AG20443 (cell line): ENCODE results near the gene HNRNPA3.
"Not testable (repeated sequence)": the region's sequence is repeated elsewhere in the genome, so short reads cannot be mapped to it uniquely, and the experiment has no call there.

Source experiments
- DNase-seq: peaks from one replicate; pipeline ENCODE4 v3.0.0; 2012; ENCODE audit warnings: low spot score, mixed read lengths

Gene HNRNPA3

DNA sequence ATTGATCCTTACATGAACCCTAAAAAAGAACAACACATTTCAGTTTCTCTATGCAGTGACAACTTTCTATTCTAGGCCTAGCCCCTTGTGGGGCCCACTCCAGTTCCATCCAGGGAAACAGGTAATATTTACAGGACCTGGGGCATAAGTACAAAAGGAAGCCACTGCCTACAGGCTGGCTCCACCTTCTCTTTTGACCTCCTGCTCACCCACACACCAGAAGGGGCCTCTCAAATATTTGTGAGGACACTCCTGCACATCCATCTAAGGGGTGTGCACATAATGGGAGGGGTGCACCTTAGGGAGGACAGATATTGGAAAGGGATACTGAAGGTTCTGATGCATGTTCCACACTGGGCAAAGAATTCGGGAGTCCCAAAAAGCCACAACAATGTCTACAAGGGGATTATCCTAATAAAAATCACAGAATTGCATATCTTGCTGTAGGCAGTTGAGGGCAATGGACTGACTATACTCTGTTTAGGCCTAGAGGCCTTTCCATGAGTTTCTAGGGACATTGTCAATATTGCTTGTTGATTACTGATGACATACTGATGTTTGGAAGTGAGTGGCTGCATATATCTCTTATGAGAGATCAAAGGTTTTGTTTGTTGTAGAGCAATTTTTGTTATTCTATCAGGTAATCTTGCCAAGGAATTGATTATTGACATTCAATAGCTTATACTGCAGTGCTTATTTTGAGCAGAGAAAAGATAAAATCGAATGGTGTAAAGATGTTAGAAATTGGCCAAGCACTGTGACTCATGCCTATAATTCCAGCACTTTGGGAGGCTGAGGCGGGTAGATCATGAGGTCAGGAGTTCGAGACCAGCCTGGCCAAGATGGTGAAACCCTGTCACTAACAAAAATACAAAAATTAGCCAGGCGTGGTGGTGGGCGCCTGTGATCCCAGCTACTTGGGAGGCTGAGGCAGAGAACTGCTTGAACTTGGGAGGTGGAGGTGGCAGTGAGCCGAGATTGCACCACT, 23.8 kb upstream of the HNRNPA3 start:
- no peak for DNase-seq

DNA sequence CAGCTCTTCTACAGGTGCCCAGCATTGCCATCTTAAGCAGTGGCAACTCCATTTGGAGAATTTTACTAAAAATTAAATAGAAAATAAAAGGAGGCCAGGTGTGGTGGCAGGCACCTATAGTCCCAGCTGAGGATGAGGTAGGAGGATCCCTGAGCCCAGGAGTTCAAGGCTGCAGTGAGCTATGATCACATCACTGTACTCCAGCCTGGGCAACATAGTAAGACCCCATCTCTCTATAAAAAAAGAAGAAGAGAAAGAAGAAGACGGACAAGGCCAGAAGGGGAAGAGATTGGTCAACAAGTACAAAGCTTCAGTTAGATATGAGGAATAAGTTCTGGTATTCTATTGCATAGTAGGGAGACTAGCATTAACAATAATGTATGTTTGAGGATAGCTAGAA, 21.7 kb upstream of the HNRNPA3 start:
- no peak for DNase-seq

GRCh38 chr2:177192788-177193187, 19.8 kb upstream of the HNRNPA3 start:
- DNase-seq: no peak

GRCh38 chr2:177193240-177193639, 19.4 kb upstream of the HNRNPA3 start:
- DNase-seq: no peak

GRCh38 chr2:177195194-177195593, 17.4 kb upstream of the HNRNPA3 start:
- DNase-seq: no peak

GRCh38 chr2:177200419-177200818, 12.2 kb upstream of the HNRNPA3 start:
- DNase-seq: not testable (repeated sequence)

GRCh38 chr2:177201919-177202346, 10.7 kb upstream of the HNRNPA3 start:
- no peak for DNase-seq

DNA sequence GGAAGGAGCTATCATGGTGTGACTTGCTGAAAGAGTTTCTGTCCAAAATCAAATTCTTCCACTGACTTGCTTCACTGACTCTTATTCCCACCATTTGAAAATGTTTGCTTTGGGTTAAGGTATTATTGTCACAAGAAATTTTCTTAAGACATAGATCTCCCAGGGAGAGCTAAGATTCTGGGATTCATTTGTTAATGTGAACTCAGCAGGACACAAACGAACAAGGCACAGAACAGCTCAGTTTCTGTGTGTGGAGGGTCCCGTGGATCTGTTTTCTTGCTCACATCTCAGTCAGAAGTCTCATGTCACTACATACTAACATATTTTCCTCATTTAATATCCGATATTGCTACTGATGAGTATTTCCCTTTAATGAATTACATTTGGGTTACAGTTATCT, 8.2 kb upstream of the HNRNPA3 start:
- no peak for DNase-seq

- no peak for DNase-seq
Observed at GRCh38 chr2:177207101-177207500, 5.5 kb upstream of the HNRNPA3 start.

DNA sequence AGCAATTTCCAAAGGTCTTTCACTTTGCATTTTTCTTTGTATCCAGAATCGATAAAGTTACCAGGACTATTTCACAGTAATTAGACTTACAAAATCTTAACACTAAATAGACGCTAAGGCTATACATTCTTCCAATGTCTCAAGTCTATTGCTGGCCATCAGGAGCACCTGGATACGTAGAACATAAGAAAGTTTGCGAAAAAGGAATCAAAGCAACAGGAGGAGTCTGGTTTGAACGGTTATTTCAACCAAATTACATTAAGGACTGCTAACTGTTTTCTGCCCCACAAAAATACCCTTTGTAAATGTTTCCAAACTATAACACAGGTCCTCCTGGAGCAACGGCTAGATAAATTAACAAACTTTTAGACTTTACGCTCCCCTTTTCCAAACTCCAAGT, 1.4 kb upstream of the HNRNPA3 start:
- DNase-seq: no peak

DNA sequence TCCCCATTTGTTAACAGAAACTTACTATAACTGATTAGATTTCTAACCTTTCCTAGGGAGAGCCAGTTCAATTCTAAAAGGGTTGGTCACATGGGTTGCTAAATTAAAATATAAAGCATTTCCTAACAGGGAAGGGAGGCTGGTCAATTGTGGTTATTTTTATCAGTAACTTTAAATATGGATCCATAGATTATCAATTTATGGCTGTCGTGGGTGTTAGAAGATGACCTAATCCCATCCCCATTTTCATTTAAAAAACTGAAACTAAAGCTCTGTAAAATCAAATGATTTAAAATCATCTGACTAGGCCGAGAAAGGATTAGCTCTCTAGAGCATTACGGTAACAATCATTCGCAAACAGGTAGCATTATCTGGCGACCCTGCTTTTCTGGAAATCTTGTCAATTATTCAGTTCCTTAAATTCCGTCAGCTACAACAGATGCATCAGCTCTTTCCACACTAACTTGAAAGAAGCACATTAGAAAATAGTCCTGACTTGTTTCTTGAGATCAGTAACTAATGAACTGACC, 953 bp upstream of the HNRNPA3 start:
- peak; percentile 10 for DNase-seq

DNA sequence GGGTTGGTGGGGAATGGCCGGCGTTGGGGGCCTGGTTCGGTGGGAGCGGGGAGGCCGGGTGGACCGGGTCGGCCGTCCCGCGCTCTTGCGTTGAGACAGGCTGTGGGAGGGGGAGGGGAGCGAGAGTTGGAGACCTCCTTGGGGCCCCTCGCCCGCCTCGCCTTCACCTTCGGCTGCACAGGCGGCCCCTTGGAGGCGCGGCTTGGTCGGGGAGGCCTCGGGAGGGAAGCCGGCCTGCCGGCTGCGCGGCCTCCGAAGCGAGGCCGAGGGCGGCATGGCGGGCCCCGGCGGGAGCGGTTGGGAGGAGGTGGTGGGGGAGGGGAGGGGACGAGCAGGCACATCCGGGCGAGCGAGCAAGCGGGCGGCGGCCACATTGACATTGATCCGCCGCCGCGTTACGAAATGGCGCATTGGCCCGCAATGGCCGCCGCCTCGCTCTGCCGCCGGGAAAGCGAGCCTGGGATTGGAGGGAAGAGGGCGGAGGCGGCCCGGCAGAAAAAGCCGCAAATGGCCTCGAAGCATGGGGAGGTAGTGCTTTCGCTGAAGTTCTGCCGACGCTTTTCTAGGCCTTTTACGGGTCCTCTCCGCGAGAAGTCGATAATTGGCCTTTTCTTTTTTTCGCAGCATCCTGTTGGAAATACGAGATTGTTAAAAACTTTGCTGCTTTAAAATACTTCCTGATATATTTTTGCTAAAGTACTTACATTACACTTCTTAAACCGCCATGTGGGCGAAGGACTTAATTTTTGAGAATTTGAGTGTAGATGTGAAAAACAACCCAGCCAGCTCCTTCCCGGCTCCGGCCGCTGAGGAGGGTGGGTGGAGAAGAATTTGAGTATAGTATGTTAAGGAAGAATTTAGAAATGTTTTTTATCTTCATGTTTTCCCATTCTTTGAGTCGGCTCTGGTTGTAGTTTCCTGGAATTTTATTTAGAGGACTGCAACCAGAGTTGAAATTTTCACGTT, 580 bp downstream of the HNRNPA3 start:
- DNase-seq: peak; percentile 94

DNA sequence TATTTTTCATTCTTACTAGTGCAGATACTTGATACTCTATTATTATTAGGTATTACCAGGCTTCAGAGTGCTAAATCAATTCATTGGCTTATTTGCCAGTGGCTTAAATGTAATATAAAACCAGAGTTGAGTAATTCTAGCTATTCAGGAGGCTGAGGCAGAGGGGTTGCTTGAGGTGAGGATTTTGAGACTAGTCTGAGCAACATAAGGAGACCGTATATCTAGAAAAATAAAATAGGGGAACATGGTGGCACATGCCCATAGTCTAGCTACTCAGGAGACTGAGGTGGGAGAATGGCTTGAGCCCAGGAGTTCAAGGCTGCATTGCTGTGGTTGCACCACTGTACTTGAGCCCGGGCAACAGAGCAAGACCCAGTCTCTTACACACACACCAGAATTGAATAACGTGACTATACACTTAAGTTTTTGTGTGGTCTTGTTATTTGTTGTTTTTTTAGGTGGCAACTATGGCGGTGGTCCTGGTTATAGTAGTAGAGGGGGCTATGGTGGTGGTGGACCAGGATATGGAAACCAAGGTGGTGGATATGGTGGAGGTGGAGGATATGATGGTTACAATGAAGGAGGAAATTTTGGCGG, 4.8 kb downstream of the HNRNPA3 start:
- DNase-seq: no peak

GRCh38 chr2:177219787-177220186, 7.2 kb downstream of the HNRNPA3 start:
- not testable (repeated sequence) for DNase-seq

GRCh38 chr2:177221534-177221933, 8.9 kb downstream of the HNRNPA3 start:
- no peak for DNase-seq

DNA sequence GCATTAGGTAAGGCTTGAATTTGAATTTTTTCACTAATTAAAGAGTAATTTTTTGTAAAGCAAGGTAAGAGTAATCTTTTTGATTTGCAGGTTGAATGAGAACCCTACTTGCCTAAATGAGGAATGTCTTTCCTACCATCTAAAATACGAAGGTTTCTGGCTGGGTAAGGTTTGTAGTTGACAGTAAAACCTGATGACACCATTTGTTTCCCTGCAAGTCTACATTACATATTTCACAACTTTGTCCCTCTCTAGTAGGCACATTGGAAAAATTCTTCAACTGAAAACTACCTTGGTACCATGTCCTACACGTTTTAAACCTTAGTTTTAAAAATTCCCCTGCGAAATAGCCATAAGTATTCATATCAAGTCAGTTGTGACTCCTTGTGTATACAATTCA, 9.4 kb downstream of the HNRNPA3 start:
- no peak for DNase-seq

- not testable (repeated sequence) for DNase-seq
Observed at GRCh38 chr2:177223436-177223835, 10.8 kb downstream of the HNRNPA3 start.

DNA sequence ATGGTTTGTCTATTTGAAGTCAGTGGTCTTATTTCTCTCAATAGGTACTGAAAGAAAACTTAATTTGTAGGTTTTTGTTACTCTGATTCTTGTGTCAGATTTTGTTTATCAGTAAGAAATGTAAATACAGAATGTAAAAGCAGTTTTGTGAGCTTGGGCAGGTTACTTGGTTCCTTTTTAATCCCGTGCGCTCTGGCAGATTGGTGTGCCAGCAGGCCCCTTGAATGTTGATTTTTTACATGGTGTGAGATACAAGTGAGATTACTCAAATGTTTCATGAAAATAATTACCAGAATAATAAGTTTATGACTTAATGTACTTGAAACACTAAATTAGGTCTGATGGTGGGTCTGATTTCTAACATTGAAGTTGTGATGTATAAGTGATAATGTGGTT, 13.4 kb downstream of the HNRNPA3 start:
- no peak for DNase-seq

GRCh38 chr2:177229442-177230242, 17.0 kb downstream of the HNRNPA3 start:
- no peak for DNase-seq

- DNase-seq: no peak
Observed at GRCh38 chr2:177231270-177231669, 18.7 kb downstream of the HNRNPA3 start.

DNA sequence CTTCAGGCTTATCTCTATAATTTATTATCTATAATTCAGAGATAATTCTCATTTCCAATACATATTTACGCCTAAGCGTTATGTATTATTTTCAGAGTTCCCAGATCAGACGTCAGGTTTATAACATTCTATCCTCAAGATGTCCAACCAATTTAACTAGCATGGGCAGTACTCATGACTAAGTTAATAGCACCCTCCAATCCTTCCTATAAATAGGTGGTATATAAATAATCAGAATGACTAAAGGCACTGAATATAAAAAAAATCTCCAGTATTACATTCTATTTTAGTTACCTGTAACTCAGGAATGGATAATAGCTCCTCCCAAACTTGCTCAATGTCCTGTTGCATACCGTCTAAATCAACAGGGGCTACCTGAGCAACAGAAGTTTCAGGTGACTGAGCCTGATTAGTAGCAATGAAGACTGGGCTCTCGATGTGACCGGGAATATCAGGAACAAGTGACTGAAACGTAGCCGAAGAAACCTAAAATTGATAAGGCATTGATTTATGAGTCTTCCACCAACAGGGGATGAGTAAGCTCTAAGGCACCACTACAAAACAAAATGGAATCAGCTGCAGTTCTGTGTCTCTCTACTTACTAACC, 19.6 kb downstream of the HNRNPA3 start:
- DNase-seq: no peak
